Retina (tissue), 1 donor: ENCODE measurements around the gene CHN2.

ENCODE experiments used
- DNase-seq: peaks from one replicate; pipeline ENCODE4 v3.0.0-alpha.2; 2016

The CHN2 gene

DNA sequence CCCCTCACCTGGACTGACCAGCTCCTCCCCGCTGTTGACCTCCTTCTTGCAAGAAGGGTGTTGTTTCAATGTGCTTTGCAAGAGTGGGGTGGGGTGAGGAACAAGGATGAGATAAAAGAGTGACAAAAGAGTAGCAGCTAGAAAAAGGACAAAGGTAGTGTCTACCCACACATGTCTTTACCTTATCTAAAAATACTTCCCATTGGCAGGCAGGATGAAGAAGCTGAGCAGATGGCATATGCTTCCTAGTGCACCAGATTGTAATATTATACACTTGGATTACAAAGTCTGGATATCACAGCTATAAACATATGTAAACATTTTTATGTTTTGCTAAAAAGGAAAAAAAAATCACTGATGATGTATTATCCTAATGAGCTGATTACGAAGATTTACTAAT is 34.5 kb downstream of the CHN2 start:
- DNase-seq = no peak

DNA sequence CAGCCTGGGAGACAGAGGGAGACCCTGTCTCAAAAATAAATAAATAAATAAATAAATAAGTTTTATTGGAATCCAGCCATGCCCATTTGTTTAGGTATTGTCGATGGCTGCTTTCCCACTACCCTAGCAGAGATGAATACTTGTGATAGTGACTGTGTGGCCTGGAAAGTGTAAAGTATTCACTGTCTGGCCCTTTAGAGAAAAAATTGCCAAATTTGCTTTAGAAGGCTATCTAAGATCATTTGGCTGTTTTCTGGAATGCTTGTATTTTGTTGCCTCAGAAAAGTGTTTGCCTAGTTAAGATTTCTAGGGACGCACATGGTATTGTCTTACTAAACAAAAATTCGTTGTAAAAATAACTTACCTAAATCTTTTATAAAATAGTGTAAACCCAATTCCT is 35.4 kb downstream of the CHN2 start:
- no peak for DNase-seq

DNA sequence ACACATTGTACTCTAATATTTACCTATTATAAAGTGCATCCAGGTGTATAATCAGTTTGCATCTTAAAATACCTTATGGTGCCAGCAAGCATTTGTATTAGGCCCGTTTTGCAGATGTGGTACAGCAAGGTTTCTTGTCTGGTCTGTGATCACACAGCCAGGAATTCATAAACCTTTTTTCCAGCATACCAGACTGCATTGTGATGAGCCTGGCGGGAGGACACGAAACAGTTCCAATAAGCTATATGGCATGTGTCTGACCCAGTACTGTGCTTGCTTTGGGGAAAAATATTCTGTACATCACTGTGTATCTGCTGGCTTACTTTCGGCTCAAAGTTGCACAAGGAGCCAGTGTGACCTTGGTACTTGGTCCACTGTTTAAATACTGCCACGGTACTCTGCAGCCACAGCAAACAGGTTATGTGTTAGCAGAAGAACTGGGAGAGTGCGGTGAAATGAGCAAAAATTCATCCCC is 36.3 kb downstream of the CHN2 start:
- DNase-seq = no peak

DNA sequence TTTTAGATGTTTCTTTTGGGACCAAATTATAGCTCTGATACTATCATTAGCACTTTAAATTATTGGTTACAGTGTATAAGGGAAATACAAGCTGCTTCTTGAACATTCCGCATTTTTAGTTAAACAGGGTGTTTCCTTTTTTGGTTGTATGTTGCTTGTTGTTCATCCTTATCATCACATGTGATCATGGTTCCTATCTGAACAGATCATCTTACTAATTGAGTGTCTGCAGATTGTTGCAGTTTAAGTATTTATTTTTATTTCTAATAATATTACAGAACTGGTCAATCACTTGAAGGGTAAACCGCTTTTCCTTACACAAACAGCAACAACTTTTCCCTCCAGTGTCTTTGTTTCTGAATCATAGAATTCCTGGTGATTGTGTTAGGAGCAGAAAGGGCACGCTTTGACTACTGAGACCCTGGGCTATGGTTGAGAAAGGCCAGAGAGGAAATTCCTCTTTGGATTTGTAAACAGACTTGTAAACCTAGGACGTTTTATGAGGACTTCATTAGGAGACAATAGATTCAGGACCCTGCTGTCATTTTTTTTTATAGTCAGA is 37.2 kb downstream of the CHN2 start:
- no peak for DNase-seq

DNA sequence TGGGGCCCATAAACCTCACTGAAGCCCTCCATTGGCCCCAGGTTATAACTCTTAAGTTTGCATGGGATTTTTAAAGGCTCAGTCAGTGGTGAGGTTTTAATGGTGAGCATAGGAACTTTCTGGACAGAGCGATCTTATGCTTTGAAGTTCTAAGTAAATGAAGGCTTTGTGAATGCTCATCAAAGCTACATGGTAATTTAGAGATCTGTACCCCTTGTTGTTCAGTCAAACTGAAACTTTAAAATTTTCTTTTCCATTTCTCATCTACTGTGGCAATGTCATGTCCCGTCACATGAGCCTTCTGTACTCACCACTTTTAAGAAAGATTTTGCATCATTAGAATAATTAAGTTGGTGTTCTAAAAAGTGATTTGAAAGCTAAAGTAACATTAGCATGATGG is 39.9 kb downstream of the CHN2 start:
- DNase-seq = no peak

DNA sequence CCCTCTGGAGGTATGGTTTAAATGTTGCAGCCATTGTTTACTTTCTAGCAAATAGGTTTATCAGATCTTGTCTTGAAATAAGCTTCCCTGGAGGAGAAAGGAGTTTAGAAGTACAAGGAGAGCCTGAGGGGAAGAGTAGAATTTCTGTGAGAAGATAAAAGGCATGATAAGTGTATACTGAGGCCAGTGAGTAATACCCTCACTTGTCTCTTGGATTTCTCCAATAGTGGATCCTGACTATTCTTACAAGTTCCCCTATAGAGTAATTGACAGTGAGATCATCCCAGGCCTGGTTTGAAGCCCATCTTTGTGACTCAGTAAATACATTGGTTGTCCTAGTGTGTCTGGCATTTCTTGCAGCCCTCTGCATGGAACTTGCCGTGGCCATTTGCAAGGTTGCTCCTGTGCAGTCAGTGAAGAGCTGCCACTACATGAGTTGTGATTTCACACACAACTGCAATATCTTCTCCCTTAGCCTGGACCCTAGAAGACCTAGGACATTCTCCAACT is 41.6 kb downstream of the CHN2 start:
- DNase-seq = no peak

DNA sequence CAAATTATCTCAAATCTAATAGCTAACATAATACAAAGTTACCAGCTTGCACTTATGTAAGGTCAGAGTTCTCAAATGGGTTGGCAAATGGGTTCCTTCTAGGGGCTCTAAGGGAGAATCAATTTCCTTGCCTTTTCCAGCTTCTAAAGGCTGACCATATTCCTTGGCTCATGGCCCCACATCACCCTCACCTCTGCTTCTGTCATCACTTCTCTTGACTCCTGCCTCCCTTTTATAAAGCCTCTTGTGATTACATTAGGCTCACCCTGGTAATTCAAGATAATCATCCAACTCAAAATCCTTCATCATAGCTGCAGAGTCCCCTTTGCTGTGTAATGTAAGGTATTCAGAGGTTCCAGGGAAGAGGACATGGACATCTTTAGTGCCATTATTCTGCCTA is 42.1 kb downstream of the CHN2 start:
- no peak for DNase-seq

DNA sequence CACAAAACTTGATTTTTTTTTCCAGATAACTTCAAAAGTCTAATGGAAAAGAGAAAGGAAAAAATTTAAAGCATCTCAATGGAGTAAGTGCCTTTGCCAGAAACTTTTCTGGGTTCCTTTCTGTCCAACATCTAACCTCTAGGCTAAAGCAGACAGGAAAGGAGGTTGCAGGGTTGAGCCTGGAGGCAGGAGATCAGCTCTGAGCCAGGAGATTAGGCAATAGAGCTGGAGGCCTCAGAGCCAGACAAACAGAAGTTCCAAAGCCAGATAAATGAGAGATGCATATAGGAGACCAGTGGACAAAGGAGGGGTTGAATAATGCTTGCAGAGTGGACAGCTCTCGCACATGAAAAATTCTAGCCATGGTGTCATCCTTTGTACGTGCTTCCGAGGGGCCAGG is 42.9 kb downstream of the CHN2 start:
- DNase-seq = no peak

DNA sequence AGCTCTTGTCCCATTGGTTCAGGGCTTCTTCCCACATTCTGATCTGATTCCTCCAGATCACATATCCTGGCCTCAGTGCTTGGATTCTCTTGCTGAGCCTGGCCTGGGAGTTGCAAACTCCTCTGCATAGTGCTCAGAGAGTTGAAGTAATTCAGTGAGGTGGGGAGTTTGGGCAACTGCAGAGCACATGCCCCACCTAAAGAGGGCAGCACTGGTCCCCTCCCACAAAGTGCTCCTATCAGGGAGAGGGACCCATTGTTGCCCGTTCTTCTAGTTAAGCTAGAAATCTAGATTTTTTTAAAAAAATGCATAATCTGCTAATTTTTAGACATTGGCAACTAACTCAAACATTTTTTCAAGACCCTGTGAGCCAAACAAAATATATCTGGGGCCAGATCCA is 45.1 kb downstream of the CHN2 start:
- DNase-seq = no peak

DNA sequence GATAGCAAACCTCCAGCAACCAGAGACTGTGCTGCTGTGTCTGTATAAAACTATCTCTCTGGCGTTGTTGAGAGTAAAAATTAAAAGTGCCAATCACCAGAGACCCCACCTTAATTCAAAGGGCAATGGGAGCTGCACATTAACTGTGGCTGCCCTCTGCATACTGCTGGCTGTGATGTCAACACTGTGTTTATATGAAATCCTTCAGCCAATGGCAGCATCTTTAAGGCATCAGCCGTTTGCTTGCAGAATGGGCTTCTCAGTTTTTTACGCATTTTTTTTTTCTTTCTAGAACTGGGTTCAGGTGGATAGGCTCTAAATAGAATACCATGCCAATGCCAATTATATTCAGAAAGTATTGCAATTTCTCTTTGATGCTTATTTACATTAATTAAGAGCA is 47.7 kb downstream of the CHN2 start:
- no peak for DNase-seq

DNA sequence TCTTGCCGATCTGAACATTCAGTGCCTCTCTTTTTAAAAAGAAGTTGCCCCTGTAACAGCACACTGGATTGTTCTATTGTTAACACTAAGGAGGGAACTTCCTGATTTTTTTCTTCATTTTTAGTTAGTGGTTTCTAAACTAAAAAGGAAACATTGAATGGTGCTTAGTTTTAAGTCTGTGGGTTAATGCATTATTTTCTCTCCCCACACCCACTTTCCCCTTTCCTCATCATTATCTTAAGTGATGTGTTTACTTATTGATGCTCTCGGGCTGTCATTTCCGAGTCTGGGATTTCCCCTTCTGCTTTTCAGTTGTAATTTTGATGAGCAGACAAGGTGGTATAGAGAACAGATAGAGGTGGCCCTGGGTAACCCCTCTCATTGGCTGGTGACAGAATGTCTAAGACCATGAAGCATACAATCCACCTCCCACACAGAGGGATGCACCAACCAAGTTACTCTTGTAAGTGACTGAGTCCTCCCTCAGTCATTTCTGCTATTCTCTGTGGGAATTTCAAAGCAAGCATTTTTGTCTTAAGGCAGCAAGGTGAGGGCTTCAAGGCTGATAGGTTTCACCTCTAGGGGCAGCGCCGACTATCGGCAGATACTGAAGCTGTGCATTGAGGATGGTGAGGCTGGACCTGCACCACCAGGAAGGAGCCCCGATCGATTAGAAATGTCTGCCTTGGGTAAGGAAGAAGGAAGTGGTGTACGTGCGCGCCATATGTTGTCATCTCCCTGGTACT is 49.5 kb downstream of the CHN2 start:
- DNase-seq = no peak

DNA sequence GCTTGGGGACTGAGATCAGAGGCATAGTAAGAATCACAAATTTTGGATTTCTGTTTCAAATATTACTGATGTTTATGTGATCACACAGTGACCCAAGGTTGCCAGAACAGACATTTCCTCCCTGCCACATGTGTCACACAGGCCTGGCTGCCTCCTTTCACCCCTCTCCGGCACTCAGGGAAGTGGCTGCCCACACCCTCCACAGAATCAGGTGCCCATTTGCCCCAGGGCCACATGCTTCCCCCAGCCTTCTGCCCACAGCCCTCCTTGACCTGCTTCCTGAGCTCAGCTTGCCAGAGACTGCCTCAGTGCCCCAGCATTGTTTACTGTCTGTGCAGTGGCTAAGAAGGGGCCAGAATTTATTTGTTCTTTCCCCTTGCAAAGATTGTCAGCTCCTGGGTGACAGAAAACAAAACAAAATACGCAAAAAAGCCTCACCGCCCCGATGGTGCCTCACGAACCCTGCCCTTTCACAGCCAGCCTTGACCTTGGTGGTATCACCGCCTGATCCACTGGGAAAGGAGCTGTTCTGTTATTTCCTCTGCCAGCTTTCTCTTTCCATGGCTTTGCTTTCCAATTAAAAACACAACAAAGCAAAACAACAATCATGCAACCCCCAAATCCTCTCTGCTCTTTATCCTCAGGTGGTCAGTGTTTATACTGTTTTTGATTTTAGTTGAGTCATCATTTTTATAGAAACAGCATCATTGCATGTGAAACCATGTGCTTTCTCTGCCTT is 52.8 kb downstream of the CHN2 start:
- DNase-seq = no peak

DNA sequence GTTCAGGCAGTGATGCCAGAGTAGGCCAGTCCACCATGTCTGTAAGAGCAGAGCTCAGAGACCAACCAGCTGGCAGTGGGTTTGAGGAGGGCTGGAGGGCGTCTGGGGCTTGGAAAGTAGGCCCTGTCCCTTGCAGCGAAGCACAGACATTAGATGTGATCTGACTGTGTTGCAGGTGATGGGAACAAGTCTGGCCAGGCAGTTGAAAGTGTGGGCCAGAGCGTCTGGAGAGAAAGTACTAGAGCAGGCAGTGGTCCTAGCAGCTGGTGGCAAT is 53.3 kb downstream of the CHN2 start:
- no peak for DNase-seq

DNA sequence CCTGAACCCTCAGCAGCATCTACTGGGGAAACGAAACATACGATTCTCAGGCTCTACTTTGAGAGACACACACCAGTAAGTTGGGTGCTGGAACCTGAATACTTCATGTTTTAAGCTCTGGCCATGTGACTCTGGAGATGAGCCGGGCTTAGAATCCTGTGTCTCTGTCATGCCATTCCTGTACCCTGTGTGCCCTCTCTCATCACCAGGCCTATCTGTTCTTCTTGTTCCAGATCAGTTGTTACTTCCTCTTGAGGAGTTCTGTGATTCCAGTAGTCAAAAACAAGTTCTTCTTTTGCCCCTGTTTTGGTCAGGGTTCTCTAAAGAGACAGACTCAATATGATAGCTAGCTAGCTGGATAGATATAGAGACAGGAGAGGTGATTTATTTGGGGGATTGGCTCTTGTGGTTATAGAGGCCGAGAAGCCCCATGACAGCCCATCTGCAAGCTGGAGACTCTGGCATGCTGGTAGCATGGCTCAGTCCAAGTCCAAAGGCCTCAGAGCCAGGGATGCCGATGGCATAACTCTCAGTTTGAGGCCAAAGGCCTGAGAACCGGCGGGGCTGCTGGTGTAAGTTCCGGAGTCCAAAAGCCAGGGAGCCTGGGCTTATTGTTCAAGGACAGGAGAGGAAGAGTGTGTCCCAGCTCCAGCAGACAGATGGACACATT is 54.3 kb downstream of the CHN2 start:
- DNase-seq = no peak

DNA sequence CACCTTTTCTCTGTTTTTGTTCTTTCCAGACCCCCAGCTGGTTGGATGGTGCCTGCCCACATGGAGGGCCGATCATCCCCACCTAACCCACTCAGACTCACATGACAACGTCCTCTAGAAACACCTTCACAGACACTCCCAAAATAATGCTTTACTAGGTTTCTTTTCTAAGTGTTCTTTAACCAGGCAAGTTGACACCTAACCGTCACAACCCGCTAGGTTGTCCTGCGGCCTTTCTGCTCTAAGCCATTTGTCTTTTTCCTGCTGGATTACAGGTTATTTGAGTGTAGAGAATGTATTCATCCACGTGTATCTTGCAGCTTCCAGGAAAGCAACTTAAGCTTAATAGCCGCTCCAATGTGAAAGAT is 54.8 kb downstream of the CHN2 start:
- DNase-seq = no peak

DNA sequence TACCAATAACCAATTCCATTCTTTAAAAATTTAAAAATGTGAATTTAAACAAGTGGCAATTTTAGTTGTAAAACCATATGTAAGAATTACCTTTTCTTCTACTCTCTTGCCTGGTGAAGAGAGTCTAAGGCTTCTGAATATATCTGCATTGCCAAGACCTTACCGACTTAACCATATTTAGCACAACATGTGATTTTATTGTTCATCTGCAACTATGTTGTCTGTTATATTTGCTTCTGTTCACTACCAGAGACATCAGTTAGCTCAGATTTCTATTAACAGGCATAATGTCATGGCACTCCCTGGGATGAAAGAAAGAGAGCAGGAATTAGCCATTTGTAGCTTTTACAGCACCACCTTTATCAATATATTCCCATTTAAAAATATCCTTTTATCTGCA is 55.3 kb downstream of the CHN2 start:
- no peak for DNase-seq

DNA sequence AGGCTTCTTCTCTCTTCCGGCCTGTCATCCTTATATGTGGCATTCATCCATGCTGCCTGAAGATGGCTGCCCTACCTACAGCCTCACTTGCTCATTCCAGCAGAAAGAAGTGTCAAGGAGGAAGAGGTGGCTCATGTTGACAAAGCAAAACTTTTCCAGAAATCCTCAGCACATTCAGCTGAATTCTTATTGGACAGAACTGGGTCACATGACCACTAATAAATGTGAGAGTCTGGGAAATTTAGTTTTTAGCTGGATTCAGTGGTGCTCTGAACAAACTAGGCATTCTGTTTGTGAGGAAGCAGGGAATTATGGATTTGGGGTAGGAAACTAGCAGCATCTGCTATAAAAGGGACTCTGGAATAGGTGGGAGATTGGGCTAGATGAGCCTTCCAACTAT is 58.6 kb downstream of the CHN2 start:
- no peak for DNase-seq

DNA sequence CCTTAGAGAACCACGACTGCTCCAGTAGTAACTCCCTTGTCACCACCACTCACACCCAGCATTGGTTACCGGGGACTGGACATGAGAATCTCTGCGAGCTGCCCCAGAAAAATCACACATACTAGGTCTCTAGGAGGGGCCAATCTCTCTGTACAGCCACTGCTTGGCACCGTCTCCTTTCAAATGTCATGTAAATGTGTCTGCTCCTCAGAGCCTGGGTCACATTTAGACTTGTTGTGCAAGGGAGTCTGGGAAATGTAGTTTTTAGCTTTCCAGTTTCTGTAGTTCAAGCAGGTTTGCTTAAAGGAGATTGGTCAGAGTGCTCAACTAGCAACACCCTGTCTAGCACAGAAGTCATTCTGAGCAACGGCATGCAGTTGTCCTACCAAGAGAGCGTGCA is 60.0 kb downstream of the CHN2 start:
- no peak for DNase-seq

DNA sequence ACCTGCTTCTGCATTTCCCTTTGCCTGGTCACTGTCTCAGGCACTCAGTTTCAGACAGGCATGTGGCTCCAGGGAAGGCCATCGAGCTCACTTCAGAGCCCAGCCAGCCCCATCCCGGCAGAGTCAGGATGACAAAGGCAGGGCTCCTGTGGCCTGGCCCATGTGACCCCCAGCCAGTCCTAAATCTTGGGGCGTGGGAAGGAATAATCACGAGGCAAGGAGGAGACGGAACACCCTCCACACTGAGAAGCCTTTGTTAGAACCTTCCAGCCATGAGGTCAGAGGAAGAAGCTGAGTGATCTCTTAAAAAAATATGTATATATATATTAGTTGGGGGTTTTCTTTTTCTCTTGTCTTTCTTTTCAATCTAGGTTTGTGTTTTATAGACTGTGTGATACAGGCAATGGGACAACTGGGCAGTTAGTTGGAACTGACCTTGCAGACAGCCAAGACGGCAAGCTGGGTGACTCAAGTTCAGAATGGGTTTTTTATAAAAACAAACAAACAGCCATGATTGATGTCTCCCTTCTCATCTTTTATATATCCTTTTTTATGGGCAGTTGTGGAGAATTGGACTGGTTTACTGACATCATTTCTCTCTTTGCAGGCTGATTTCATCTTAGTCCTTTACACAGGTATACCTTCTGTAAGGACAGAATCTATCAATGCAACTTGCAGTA is 60.8 kb downstream of the CHN2 start:
- DNase-seq = no peak

DNA sequence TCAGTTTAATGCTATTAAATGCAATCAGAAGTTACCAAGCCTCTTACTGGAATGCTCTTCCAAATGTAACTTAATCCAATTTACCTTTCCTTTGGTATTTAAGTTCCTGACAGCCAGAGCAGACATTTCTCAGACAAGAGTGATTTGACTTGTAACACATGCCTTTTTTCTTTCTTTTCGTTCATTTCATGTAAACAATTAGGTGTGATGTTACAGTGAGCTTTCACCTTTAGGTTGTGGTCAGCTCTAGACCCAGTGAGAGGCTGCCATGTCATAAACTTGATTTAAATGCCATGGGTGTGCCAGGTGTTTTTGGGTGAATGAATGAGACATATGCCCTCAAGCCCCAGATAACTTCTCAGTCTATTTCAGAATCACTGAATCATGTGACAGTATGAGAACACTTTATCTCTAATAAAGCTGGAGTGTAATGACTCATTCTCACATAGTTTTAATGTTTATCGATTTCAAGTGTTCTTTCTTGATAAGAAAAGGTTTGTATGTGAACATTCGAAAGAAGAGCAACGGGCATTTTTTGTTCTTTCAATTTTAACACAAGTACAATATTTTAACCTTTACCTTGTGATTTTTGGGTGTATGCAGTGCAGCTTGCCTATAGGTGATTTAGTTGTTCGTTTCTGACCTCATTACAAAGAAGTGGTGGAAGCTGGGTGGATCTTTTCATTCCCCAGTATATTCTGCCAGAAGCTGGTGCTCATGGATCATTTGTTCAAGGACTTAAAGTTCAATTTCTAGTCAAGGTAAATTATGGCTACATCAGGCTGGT is 61.5 kb downstream of the CHN2 start:
- no peak for DNase-seq

DNA sequence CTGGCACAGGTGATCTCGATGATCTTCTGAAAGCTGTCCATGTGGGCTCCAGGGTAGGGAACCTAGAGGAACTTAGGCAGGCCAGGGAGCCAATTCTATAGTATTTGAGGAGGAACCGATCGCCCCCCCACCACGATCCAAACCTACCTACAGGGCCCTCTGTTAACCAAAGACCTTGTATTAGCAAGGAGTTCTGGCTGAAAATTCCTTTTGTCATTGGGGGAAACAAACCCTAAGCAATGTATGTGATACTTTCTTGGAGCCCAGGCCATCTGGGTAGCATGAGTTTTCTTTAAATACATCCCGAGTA is 62.1 kb downstream of the CHN2 start:
- DNase-seq = no peak

DNA sequence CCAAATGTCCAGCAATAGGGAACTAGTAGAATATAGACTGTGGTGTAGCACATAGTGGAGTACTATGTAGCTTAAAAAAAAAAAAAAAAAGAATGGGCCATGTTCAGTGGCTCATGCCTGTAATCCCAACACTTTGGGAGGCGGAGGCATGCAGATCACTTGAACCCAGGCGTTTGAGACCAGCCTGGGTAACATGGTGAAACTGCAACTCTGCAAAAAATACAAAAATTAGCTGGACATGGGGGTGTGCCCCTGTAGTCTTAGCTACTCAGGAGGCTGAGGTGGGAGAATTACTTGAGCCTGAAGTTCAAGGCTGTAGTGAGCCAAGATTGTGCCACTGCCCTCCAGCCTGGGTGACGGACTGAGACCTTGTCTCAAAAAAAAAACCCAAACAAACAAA is 64.4 kb downstream of the CHN2 start:
- DNase-seq = no peak
